HepG2 (cell line): Measurements from ENCODE around the gene GGT7. TPM values are rescaled to one million over a fixed set of nuclear protein-coding genes. Genes with fewer than 3 reads are reported as not detected.
A peak's percentile ranks its signal among the peaks of the same experiment; 100 is the strongest.

ENCODE experiments used
- ATAC-seq: fragments of 200-7000 bp; cut with Tn5 transposase; 3 replicates; pipeline ENCODE4 v1.9.1; 2020; ENCODE audit warnings: mild to moderate bottlenecking, moderate library complexity
- BruUV-seq: library from RNA; stranded (reverse); fragments of 400-500 nt; replicated peaks from 2 replicates; lab custom pipeline; 2021; lab: Mats Ljungman, UMichigan
- CTCF ChIA-PET: fragments of 300-600 bp; formaldehyde crosslinking; extraction: SDS; loops from one replicate; lab custom pipeline; 2021; ENCODE audit warnings: low total read pairs, inconsistent platforms, low intra/inter-chr PET ratio; lab: Yijun Ruan, JAX
- POLR2A ChIA-PET: fragments of 350-600 bp; sonication (Branson Sonifier 250); formaldehyde crosslinking; loops from one replicate; lab custom pipeline; 2020; ENCODE audit warnings: antibody characterized with exemption, inconsistent platforms; lab: Yijun Ruan, JAX
- DNase-seq: peaks from one replicate; pipeline ENCODE4 v3.0.0-alpha.2; 2015; ENCODE audit warnings: low spot score
- FAIRE-seq: peaks from 3 replicates; lab custom pipeline; 2011; peaks lifted over from hg19 to GRCh38; lab: Jason Lieb, UNC
- H2AFZ ChIP-seq: one replicate; pipeline ENCODE4 v1.6.1; 2011; ENCODE audit warnings: low read length, inconsistent platforms
- H3K27ac ChIP-seq: fragments of 300-600 bp; 3 replicates; pipeline ENCODE4 v1.8.0; 2011; ENCODE audit warnings: mixed run types, mild to moderate bottlenecking, mixed read lengths, low read length, inconsistent platforms; ENCODE audit not compliant: insufficient read depth; ENCODE audit errors: extremely low read length
- H3K27me3 ChIP-seq, 2 experiments: fragments of 200-600 bp in 1 of 2; 2 replicates in 1 of 2; 3 replicates in 1 of 2; pipeline versions ENCODE4 v1.6.0 to v1.8.0; 2011; ENCODE audit warnings: low read length in 2 of 2, mild to moderate bottlenecking in 2 of 2, moderate library complexity in 2 of 2, inconsistent platforms in 1 of 2; ENCODE audit not compliant: insufficient read depth in 2 of 2, control insufficient read depth in 1 of 2
- H3K36me3 ChIP-seq, 2 experiments: fragments of 200-600 bp in 1 of 2; replicated peaks in 1 of 2; 2 replicates in 1 of 2; 3 replicates in 1 of 2; pipeline versions ENCODE4 v1.5.1 to v1.8.0; 2011; ENCODE audit warnings: low read length in 2 of 2, inconsistent platforms in 1 of 2; ENCODE audit not compliant: insufficient read depth in 2 of 2, control insufficient read depth in 1 of 2
- H3K4me1 ChIP-seq: 2 replicates; pipeline ENCODE4 v1.5.1; 2012; ENCODE audit warnings: low read length, inconsistent platforms; ENCODE audit not compliant: insufficient read depth
- H3K4me2 ChIP-seq: 2 replicates; pipeline ENCODE4 v1.6.0; 2011; ENCODE audit warnings: low read depth, low read length, inconsistent platforms
- H3K4me3 ChIP-seq, 3 experiments: fragments of 200-600 bp in 1 of 3; sonication (generic), shearing (Covaris generic) in 1 of 3; replicated peaks in 1 of 3; 2 replicates each; pipeline ENCODE4 v1.5.1; 2011 to 2016; ENCODE audit warnings: low read length in 3 of 3, inconsistent platforms in 2 of 3, low read depth in 2 of 3, mild to moderate bottlenecking in 2 of 3, control low read depth in 1 of 3, mixed read lengths in 1 of 3; ENCODE audit not compliant: insufficient read depth in 1 of 3
- H3K79me2 ChIP-seq: one replicate; pipeline ENCODE4 v1.6.1; 2011; ENCODE audit warnings: low read length, inconsistent platforms; ENCODE audit not compliant: insufficient read depth
- H3K9ac ChIP-seq: 2 replicates; pipeline ENCODE4 v1.6.0; 2011; ENCODE audit warnings: mild to moderate bottlenecking, low read depth, low read length, inconsistent platforms; ENCODE audit not compliant: insufficient read depth
- H3K9me3 ChIP-seq: 2 replicates; pipeline ENCODE4 v1.5.1; 2012; ENCODE audit warnings: mild to moderate bottlenecking, low read length
- H4K20me1 ChIP-seq: 2 replicates; pipeline ENCODE4 v1.6.0; 2011; ENCODE audit warnings: inconsistent platforms, mild to moderate bottlenecking, low read length, moderate library complexity; ENCODE audit not compliant: insufficient read depth
- CCDC6 ChIP-seq: sonication (generic); formaldehyde crosslinking; IDR thresholded peaks from 2 replicates; pipeline ENCODE4 v1.8.1; 2022; ENCODE audit warnings: mild to moderate bottlenecking, missing genetic modification reagents, moderate library complexity
- ESRRA ChIP-seq: sonication (generic); formaldehyde crosslinking; IDR thresholded peaks from 2 replicates; pipeline ENCODE4 v1.5.1; 2020; ENCODE audit warnings: mild to moderate bottlenecking, low read depth, missing genetic modification reagents
- HNF4G ChIP-seq, 2 experiments: sonication (generic) in 1 of 2; formaldehyde crosslinking in 1 of 2; IDR thresholded peaks; 2 replicates each; pipeline versions ENCODE4 v1.4.0 to v1.6.1; 2011 to 2020; ENCODE audit warnings: borderline replicate concordance in 2 of 2, low read depth in 2 of 2, mild to moderate bottlenecking in 2 of 2, low read length in 1 of 2, missing genetic modification reagents in 1 of 2, moderate library complexity in 1 of 2
- NCOA5 ChIP-seq: sonication (generic); formaldehyde crosslinking; IDR thresholded peaks from 2 replicates; pipeline ENCODE4 v1.4.0; 2020; ENCODE audit warnings: missing genetic modification reagents
- PHF8 ChIP-seq: sonication (generic); formaldehyde crosslinking; IDR thresholded peaks from 2 replicates; pipeline ENCODE4 v1.5.0; 2020; ENCODE audit warnings: missing genetic modification reagents
- RNF2 ChIP-seq: fragments of 450-650 bp; conservative IDR thresholded peaks from 2 replicates; pipeline ENCODE4 v1.6.1; 2016; ENCODE audit warnings: low read depth
- SOX6 ChIP-seq, 2 experiments: fragments of 450-650 bp in 1 of 2; sonication (generic) in 1 of 2; formaldehyde crosslinking in 1 of 2; IDR thresholded peaks; 2 replicates each; pipeline versions ENCODE4 v1.4.0 to v1.6.1; 2017 to 2020; ENCODE audit warnings: antibody characterized with exemption in 1 of 2, mild to moderate bottlenecking in 1 of 2, missing genetic modification reagents in 1 of 2
- ZBTB7B ChIP-seq: sonication (generic); formaldehyde crosslinking; IDR thresholded peaks from 2 replicates; pipeline ENCODE4 v1.4.0; 2020; ENCODE audit warnings: missing genetic modification reagents
- ZFP36L2 ChIP-seq: sonication (generic); formaldehyde crosslinking; IDR thresholded peaks from 2 replicates; pipeline ENCODE4 v1.4.0; 2020; ENCODE audit warnings: missing genetic modification reagents
- ZKSCAN1 ChIP-seq: fragments of 150-350 bp; IDR thresholded peaks from 2 replicates; pipeline ENCODE4 v1.6.1; 2014; ENCODE audit warnings: low read length
- ZMYM3 ChIP-seq: sonication (generic); formaldehyde crosslinking; IDR thresholded peaks from 2 replicates; pipeline ENCODE4 v1.5.1; 2020; ENCODE audit warnings: mild to moderate bottlenecking, missing genetic modification reagents
- ZNF44 ChIP-seq: sonication (generic); formaldehyde crosslinking; IDR thresholded peaks from 2 replicates; pipeline ENCODE4 v1.5.1; 2020; ENCODE audit warnings: mild to moderate bottlenecking, missing genetic modification reagents
- WGBS: methylation state at CpG from one replicate; pipeline ENCODE4 v1.1.6; 2017; ENCODE audit warnings: low lambda C conversion rate; 5-methylcytosine and 5-hydroxymethylcytosine counted together
- in situ Hi-C: cut with HindIII; loops from 2 replicates; pipeline ENCODE4 v1.10.0; 2017; ENCODE audit warnings: low pct_unique_long_range_greater_than_20kb; ENCODE audit not compliant: extremely low pct_ligation_motif_present
- intact Hi-C: fragments of 100-400 bp; cut with micrococcal nuclease; formaldehyde crosslinking; loops from one replicate; pipeline ENCODE4 v1.10.0; 2022; ENCODE audit not compliant: unreplicated experiment
- polyA plus RNA-seq, 8 experiments: library from polyadenylated mRNA; depleted of rRNA in 3 of 8; stranded (reverse) in 7 of 8; unstranded in 1 of 8; fragments of >200 nt; fragmentation: Illumina TruSeq in 4 of 8; extraction: Trizol in 4 of 8; gene quantifications; 2 replicates each; pipeline versions ENCODE4 v1.2.1 to v1.2.3, GENCODE V29; 2011 to 2016; ENCODE audit warnings: low read depth in 4 of 8, missing spikeins in 1 of 8, mixed read lengths in 1 of 8; ENCODE audit not compliant: insufficient read depth in 1 of 8
- total RNA-seq, 5 experiments: library from RNA; depleted of rRNA; stranded (reverse); fragments of >200 nt; fragmentation: Illumina TruSeq; extraction: Trizol; gene quantifications; 2 replicates each; pipeline ENCODE4 v1.2.3, GENCODE V29; 2016; ENCODE audit warnings: low read depth in 1 of 5
- TF ChIP-seq, protein P1 (sequence below): IDR thresholded peaks from 2 replicates; pipeline ENCODE4 v1.6.1; 2016

GGT7 gene
- total and polyA plus RNA-seq, 2 of the 13 experiments (the other 11 are each of a cell fraction or from before 2014, with no cell fraction given): 6.6 to 23.0 TPM

DNA sequence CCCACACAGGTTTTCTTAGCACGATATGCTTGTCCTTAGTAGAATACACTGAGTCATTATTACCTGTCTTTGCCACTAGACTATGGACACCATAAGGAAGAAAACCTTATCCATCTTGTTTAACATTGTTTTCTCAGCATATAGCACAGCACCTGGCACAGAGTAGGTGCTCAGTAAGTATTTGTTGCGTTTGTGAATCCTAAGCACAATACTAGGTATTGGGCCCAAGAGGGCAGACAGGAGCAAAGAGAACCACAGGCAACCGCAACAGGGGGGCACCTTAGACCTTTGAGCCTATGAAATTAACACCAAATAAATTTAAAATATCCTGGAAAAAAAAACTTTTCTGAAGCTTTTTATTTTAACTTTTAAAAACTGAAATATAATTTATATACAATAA is 43.5 kb downstream of the GGT7 start:
- no peak for TF ChIP-seq NCOA5 (CRISPR knock-in tag)
- peak; percentile 52; the same call in 1 of the 2 replicates for TF ChIP-seq ZMYM3 (CRISPR knock-in tag)
- peak; percentile 79 for TF ChIP-seq ZKSCAN1
- TF ChIP-seq HNF4G (IDR thresholded peaks at IDR 0.05; ENCODE audit: borderline replicate concordance, low read depth, low read length): peak; percentile 34; the same call in 1 of the 2 replicates
- TF ChIP-seq HNF4G (CRISPR knock-in tag; IDR thresholded peaks at IDR 0.05; ENCODE audit: borderline replicate concordance, low read depth): no peak
- H3K4me1 ChIP-seq: peaks cover 10% of the 10 kb centered on the region
- intact Hi-C loops (no loop called here), in situ Hi-C loops (no loop called here)
- BruUV-seq: no TSS peak
- DNase-seq (no peak), ATAC-seq (no peak), FAIRE-seq (no peak)
- H3K27ac ChIP-seq: no peak overlapping the region
- no peaks in the 10 kb centered on the region for H4K20me1 ChIP-seq
- peaks cover 8% of the 10 kb centered on the region for H3K79me2 ChIP-seq
- H3K4me3 ChIP-seq: no peak overlapping the region
- H3K4me2 ChIP-seq: no peak overlapping the region
- no peak overlapping the region for H2AFZ ChIP-seq
- WGBS: 33% methylated on average over 3 of the region's 3 CpGs
- H3K36me3 ChIP-seq: no peaks in the 10 kb centered on the region
- POLR2A ChIA-PET: no interaction called here
- H3K9me3 ChIP-seq: no peaks in the 10 kb centered on the region
- peaks cover 1 to 3% of the 10 kb centered on the region in 2 experiments; a peak in 1 of 5 replicates for H3K27me3 ChIP-seq
- no peak overlapping the region for H3K9ac ChIP-seq
- CTCF ChIA-PET: no interaction called here

DNA sequence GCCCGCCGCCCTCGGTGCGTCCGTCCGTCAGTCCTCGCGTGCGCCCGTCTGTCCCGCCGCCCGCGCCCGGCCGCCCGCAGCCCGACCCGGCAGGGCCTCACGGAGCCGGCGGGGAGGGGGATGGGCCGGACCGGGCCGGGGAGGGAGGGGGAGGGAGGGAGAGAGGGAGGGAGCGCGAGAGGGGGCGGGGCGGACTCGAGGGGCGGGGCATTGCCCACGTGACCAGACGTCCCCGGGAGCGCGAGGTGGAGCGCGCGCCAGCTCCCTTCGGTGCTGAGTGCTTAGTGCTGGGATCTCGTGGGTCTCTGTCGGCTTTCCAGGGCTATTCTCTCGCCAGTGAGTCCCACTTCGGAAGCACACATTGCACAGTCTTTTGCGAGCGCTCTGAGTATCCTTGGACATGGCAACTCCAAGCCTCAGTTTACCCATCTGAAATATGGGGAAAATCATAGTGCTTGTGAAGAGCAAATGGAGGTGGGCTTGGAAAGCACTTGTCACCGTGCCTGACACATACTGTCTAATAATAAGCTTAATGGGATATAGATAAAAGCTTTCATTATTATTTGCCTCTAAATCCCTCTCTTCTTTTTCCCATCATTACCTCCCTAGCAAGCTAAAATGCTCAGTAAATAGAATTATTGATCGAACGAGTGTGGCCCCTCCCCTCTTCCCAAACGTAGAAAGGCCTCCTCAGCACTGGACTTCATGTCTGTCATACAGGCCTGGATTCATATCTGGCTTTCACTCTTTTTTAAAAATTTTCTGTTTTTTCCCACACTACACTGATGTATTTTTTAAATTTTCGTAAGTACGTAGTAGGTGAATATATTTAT is 46.9 kb downstream of the GGT7 start, which contains the start of gene NCOA6:
Gene NCOA6, minus strand, starts transcription at position 122 of the 833 bp plus-strand sequence. CDS start 43,296 bp downstream, outside the sequence.
- ChIA-PET CTCF (no interaction called here), POLR2A (interaction anchor here (0.6 to 2.6 kb wide), 14 partner anchors 9 to 1128 kb away, joined by 3 to 14 read pairs (median 4); partner anchors contain the start of genes ACSS2, EIF6, GGT7 and GSS)
- no peaks in the 10 kb centered on the region for H3K36me3 ChIP-seq
- H3K27ac ChIP-seq: peak within 1 kb of the TSS; percentile 79
- H4K20me1 ChIP-seq: peaks cover 6% of the 10 kb centered on the region
- peaks cover 41% of the 10 kb centered on the region for H3K79me2 ChIP-seq
- no peaks in the 10 kb centered on the region for H3K9me3 ChIP-seq
- WGBS: 8% methylated on average over 47 of the region's 52 CpGs
- FAIRE-seq (no peak), DNase-seq (peak; percentile 76), ATAC-seq (peak; percentile 69)
- TSS peak; percentile 98 for BruUV-seq
- peak within 1 kb of the TSS; percentile 93 for H3K9ac ChIP-seq
- peak within 1 kb of the TSS; percentile 87 to 100 (median 92) for H3K4me3 ChIP-seq
- peak within 1 kb of the TSS; percentile 99 for H2AFZ ChIP-seq
- H3K4me2 ChIP-seq: peak within 1 kb of the TSS; percentile 100
- H3K27me3 ChIP-seq: peaks cover 1 to 3% of the 10 kb centered on the region in 2 experiments; a peak in 1 of 5 replicates
- in situ Hi-C loops (no loop called here), intact Hi-C loops (no loop called here)
- peaks cover 44% of the 10 kb centered on the region for H3K4me1 ChIP-seq
- no peak for TF ChIP-seq SOX6 (IDR thresholded peaks at IDR 0.05)
- TF ChIP-seq SOX6 (CRISPR knock-in tag; IDR thresholded peaks at IDR 0.05): no peak; the same call in 1 of the 2 replicates
- 0 out of 2 replicates have a peak, but pooled peaks have one; percentile 64 for TF ChIP-seq ZFP36L2 (CRISPR knock-in tag)
- TF ChIP-seq ZBTB7B (CRISPR knock-in tag): no peak; the same call in 1 of the 2 replicates
- TF ChIP-seq, protein P1, sequence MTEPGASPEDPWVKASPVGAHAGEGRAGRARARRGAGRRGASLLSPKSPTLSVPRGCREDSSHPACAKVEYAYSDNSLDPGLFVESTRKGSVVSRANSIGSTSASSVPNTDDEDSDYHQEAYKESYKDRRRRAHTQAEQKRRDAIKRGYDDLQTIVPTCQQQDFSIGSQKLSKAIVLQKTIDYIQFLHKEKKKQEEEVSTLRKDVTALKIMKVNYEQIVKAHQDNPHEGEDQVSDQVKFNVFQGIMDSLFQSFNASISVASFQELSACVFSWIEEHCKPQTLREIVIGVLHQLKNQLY (CRISPR knock-in tag): peak; percentile 54; the same call in 1 of the 2 replicates
- TF ChIP-seq RNF2: no peak
- peak; percentile 4; the same call in 1 of the 2 replicates for TF ChIP-seq PHF8
- peak; percentile 68; the same call in 1 of the 2 replicates for TF ChIP-seq CCDC6
- TF ChIP-seq ZNF44 (CRISPR knock-in tag): no peak
- TF ChIP-seq ESRRA (CRISPR knock-in tag): no peak
